Measurements from ENCODE around the gene HDAC10.

HDAC10 gene

GRCh38 chr22:50220603-50221409 is 30.3 kb downstream of the HDAC10 start:
- TF ChIP-seq ZNF274 (IDR thresholded peaks at IDR 0.05; ENCODE audit: low read depth, low read length) = no peak
- H3K4me3 ChIP-seq (ENCODE audit: low read length) = no peak overlapping the region

GRCh38 chr22:50219800-50220602 is 31.1 kb downstream of the HDAC10 start:
- TF ChIP-seq ZNF274 (IDR thresholded peaks at IDR 0.05; ENCODE audit: low read depth, low read length) = no peak
- no peak overlapping the region for H3K4me3 ChIP-seq (ENCODE audit: low read length)

- TF ChIP-seq ZNF274 (IDR thresholded peaks at IDR 0.05; ENCODE audit: low read depth, low read length) = no peak
- no peak overlapping the region for H3K4me3 ChIP-seq (ENCODE audit: low read length)
These were observed 31.9 kb downstream of the HDAC10 start for GRCh38 chr22:50218996-50219727.

GRCh38 chr22:50218153-50218995 is 32.7 kb downstream of the HDAC10 start:
- TF ChIP-seq ZNF274 (IDR thresholded peaks at IDR 0.05; ENCODE audit: low read depth, low read length) = no peak
- no peak overlapping the region for H3K4me3 ChIP-seq (ENCODE audit: low read length)

- H3K4me3 ChIP-seq (ENCODE audit: low read length) = no peak overlapping the region
- TF ChIP-seq ZNF274 (IDR thresholded peaks at IDR 0.05; ENCODE audit: low read depth, low read length) = no peak
These were observed 33.4 kb downstream of the HDAC10 start for GRCh38 chr22:50217543-50218152.

GRCh38 chr22:50216684-50217520 is 34.2 kb downstream of the HDAC10 start:
- no peak for TF ChIP-seq ZNF274 (IDR thresholded peaks at IDR 0.05; ENCODE audit: low read depth, low read length)
- H3K4me3 ChIP-seq (ENCODE audit: low read length) = no peak overlapping the region

GRCh38 chr22:50216055-50216683 is 34.9 kb downstream of the HDAC10 start:
- no peak for TF ChIP-seq ZNF274 (IDR thresholded peaks at IDR 0.05; ENCODE audit: low read depth, low read length)
- no peak overlapping the region for H3K4me3 ChIP-seq (ENCODE audit: low read length)

GRCh38 chr22:50215297-50216054 is 35.6 kb downstream of the HDAC10 start:
- no peak overlapping the region for H3K4me3 ChIP-seq (ENCODE audit: low read length)
- TF ChIP-seq ZNF274 (IDR thresholded peaks at IDR 0.05; ENCODE audit: low read depth, low read length) = no peak

GRCh38 chr22:50213263-50213662 is 37.8 kb downstream of the HDAC10 start:
- TF ChIP-seq ZNF274 (IDR thresholded peaks at IDR 0.05; ENCODE audit: low read depth, low read length) = no peak
- no peak overlapping the region for H3K4me3 ChIP-seq (ENCODE audit: low read length)

- H3K4me3 ChIP-seq (ENCODE audit: low read length) = no peak overlapping the region
- TF ChIP-seq ZNF274 (IDR thresholded peaks at IDR 0.05; ENCODE audit: low read depth, low read length) = no peak
These were observed 39.9 kb downstream of the HDAC10 start for GRCh38 chr22:50211147-50211546.

- TF ChIP-seq ZNF274 (IDR thresholded peaks at IDR 0.05; ENCODE audit: low read depth, low read length) = no peak
- no peak overlapping the region for H3K4me3 ChIP-seq (ENCODE audit: low read length)
These were observed 40.5 kb downstream of the HDAC10 start for GRCh38 chr22:50210378-50211139.
